NB4 (cell line): ENCODE results near the gene MCRIP1.

Experiments used
- DNase-seq: peaks from one replicate; pipeline ENCODE4 v3.0.0; 2010; ENCODE audit warnings: low read depth
- H3K4me3 ChIP-seq: one replicate; pipeline ENCODE4 v1.5.1; 2011; ENCODE audit warnings: mild to moderate bottlenecking, low read depth, low read length, moderate library complexity
- CTCF ChIP-seq: IDR thresholded peaks from one replicate; pipeline ENCODE4 v1.5.1; 2012; ENCODE audit warnings: low read depth, low read length
- MAX ChIP-seq: IDR thresholded peaks from 2 replicates; pipeline ENCODE4 v1.6.1; 2011; ENCODE audit warnings: low read depth, low read length
- MYC ChIP-seq: IDR thresholded peaks from 2 replicates; pipeline ENCODE4 v1.6.1; 2011; ENCODE audit warnings: low read depth, low read length
- POLR2A ChIP-seq: IDR thresholded peaks from 2 replicates; pipeline ENCODE4 v1.6.1; 2011; ENCODE audit warnings: mild to moderate bottlenecking; ENCODE audit not compliant: insufficient read length; ENCODE audit errors: extremely low read depth

MCRIP1 gene

GRCh38 chr17:81863833-81864768 is 31.0 kb upstream of the MCRIP1 start:
- no peak for TF ChIP-seq MYC
- TF ChIP-seq MAX: no peak
- no peak for TF ChIP-seq CTCF
- no peak for TF ChIP-seq POLR2A
- no peak overlapping the region for H3K4me3 ChIP-seq
- DNase-seq: no peak

- no peak for TF ChIP-seq CTCF
- TF ChIP-seq POLR2A: no peak
- TF ChIP-seq MAX: no peak
- TF ChIP-seq MYC: no peak
- H3K4me3 ChIP-seq: peak overlapping the region; percentile 28
- peak; percentile 61 for DNase-seq
These were observed 30.1 kb upstream of the MCRIP1 start for GRCh38 chr17:81863123-81863675.

GRCh38 chr17:81860756-81861568 is 27.9 kb upstream of the MCRIP1 start:
- DNase-seq: peak; percentile 100

GRCh38 chr17:81859906-81860755 is 27.0 kb upstream of the MCRIP1 start, which contains the start of gene P4HB:
Gene P4HB, minus strand, starts transcription at chr17:81860535. Its CDS starts 64 bp downstream, at chr17:81860471.
- peak within 1 kb of the TSS; percentile 84 for H3K4me3 ChIP-seq
- no peak for DNase-seq
- TF ChIP-seq MYC (peak; percentile 70), MAX (peak; percentile 46; the same call in 1 of the 2 replicates), CTCF (no peak), POLR2A (peak; percentile 91)

More at GRCh38 chr17:81860756-81861568, 27.9 kb upstream of the MCRIP1 start:
- H3K4me3 ChIP-seq: peak overlapping the region; percentile 80
- TF ChIP-seq MYC (peak; percentile 93), MAX (peak; percentile 86), CTCF (no peak), POLR2A (peak; percentile 82)
